Effector CD8-positive, alpha-beta T cell (primary cell): Measurements from ENCODE around the gene SLC12A1.

ENCODE experiments used
- DNase-seq: peaks from one replicate; lab custom pipeline; 2025; lab: John Stamatoyannopoulos, UW

The SLC12A1 gene

GRCh38 chr15:48242535-48242934, 36.4 kb downstream of the SLC12A1 start:
- no peak for DNase-seq

- no peak for DNase-seq
Measured at GRCh38 chr15:48244921-48245320, 38.8 kb downstream of the SLC12A1 start.

GRCh38 chr15:48248414-48248813, 42.3 kb downstream of the SLC12A1 start:
- DNase-seq = no peak

- DNase-seq = no peak
Measured at GRCh38 chr15:48250640-48251076, 44.6 kb downstream of the SLC12A1 start.

GRCh38 chr15:48253172-48253571, 47.1 kb downstream of the SLC12A1 start:
- DNase-seq = no peak

- DNase-seq = no peak
Measured at GRCh38 chr15:48265135-48265534, 59.0 kb downstream of the SLC12A1 start.

- DNase-seq = no peak
Measured at GRCh38 chr15:48266024-48266689, 60.1 kb downstream of the SLC12A1 start.

- no peak for DNase-seq
Measured at GRCh38 chr15:48267766-48268165, 61.7 kb downstream of the SLC12A1 start.

GRCh38 chr15:48273049-48273448, 66.9 kb downstream of the SLC12A1 start:
- DNase-seq = no peak

- no peak for DNase-seq
Measured at GRCh38 chr15:48278666-48279065, 72.6 kb downstream of the SLC12A1 start.

- no peak for DNase-seq
Measured at GRCh38 chr15:48279608-48280007, 73.5 kb downstream of the SLC12A1 start.

GRCh38 chr15:48281674-48282073, 75.6 kb downstream of the SLC12A1 start:
- no peak for DNase-seq

GRCh38 chr15:48282216-48282615, 76.1 kb downstream of the SLC12A1 start:
- DNase-seq = no peak

- DNase-seq = no peak
Measured at GRCh38 chr15:48283396-48284145, 77.5 kb downstream of the SLC12A1 start.

GRCh38 chr15:48285329-48286214, 79.5 kb downstream of the SLC12A1 start:
- DNase-seq = no peak

- DNase-seq = no peak
Measured at GRCh38 chr15:48289628-48290027, 83.5 kb downstream of the SLC12A1 start.

GRCh38 chr15:48292458-48292857, 86.4 kb downstream of the SLC12A1 start:
- no peak for DNase-seq

- no peak for DNase-seq
Measured at GRCh38 chr15:48297668-48298067, 91.6 kb downstream of the SLC12A1 start.

- no peak for DNase-seq
Measured at GRCh38 chr15:48298914-48299313, 92.8 kb downstream of the SLC12A1 start.

- DNase-seq = no peak
Measured at GRCh38 chr15:48300038-48300437, 93.9 kb downstream of the SLC12A1 start.

GRCh38 chr15:48304398-48304797, 98.3 kb downstream of the SLC12A1 start:
- no peak for DNase-seq

- no peak for DNase-seq
Measured at GRCh38 chr15:48306639-48307038, 100.5 kb downstream of the SLC12A1 start.
